ENCODE results near the gene ZNF107.

DNA sequence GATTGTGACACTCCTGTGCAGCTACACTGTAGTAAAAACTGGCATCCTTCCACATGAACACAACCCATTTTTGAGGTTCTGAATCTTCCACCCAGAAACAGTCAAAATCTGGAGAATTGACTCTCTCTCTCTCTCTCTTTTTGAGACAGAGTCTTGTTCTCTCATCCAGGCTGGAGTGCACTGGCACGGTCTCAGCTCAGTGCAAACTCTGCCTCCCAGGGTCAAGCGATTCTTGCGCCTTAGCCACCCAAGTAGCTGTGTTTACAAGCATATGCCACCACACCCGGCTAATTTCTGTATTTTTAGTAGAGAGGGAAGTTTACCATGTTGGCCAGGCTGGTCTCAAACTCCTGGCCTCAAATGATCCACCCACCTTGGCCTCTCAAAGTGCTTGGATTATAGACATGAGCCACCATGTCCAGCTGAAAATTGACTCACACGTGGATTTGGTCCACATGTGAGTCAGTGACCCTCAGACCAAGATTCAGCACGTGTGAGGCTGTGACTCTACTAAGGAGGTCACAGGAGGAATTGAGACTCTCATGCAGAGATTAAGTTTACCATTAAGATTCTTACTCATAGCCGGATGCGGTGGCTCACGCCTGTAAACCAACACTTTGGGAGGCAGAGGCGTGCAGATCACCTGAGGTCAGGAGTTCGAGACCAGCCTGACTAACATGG lies 12.1 kb upstream of the ZNF107 start:
- TF ChIP-seq, protein P1, sequence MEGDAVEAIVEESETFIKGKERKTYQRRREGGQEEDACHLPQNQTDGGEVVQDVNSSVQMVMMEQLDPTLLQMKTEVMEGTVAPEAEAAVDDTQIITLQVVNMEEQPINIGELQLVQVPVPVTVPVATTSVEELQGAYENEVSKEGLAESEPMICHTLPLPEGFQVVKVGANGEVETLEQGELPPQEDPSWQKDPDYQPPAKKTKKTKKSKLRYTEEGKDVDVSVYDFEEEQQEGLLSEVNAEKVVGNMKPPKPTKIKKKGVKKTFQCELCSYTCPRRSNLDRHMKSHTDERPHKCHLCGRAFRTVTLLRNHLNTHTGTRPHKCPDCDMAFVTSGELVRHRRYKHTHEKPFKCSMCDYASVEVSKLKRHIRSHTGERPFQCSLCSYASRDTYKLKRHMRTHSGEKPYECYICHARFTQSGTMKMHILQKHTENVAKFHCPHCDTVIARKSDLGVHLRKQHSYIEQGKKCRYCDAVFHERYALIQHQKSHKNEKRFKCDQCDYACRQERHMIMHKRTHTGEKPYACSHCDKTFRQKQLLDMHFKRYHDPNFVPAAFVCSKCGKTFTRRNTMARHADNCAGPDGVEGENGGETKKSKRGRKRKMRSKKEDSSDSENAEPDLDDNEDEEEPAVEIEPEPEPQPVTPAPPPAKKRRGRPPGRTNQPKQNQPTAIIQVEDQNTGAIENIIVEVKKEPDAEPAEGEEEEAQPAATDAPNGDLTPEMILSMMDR (conservative IDR thresholded peaks at IDR 0.05; ENCODE audit: low read length): no peak
- TF ChIP-seq EZH2phosphoT487 (IDR thresholded peaks at IDR 0.05; ENCODE audit: borderline replicate concordance, low read depth, low read length): no peak

All from OCI-LY7 (cell line).